SU-DHL-6 (cell line): ENCODE results near the gene ZZZ3.

Experiments used
- CTCF ChIP-seq: fragments of 200-600 bp; sonication (generic); IDR thresholded peaks from one replicate; pipeline ENCODE4 v1.5.1; 2017; ENCODE audit warnings: antibody characterized with exemption, mild to moderate bottlenecking, low read length, moderate library complexity; ENCODE audit not compliant: insufficient read depth, poor library complexity, severe bottlenecking
- EZH2phosphoT487 ChIP-seq: fragments of 200-600 bp; sonication (generic), shearing (Covaris generic); conservative IDR thresholded peaks from 2 replicates; pipeline ENCODE4 v1.6.1; 2018; ENCODE audit warnings: mild to moderate bottlenecking, antibody characterized with exemption, low read length, moderate library complexity, mixed read lengths

- no peak for TF ChIP-seq CTCF
- no peak for TF ChIP-seq EZH2phosphoT487
Observed at GRCh38 chr1:77688939-77689338, 6.5 kb upstream of the ZZZ3 start.
